AML-193 (cell line): ENCODE results near the gene GBF1.

ENCODE experiments used
- DNase-seq, 2 experiments: peaks; one replicate each; lab custom pipeline; 2025; lab: John Stamatoyannopoulos, UW

Gene GBF1

DNA sequence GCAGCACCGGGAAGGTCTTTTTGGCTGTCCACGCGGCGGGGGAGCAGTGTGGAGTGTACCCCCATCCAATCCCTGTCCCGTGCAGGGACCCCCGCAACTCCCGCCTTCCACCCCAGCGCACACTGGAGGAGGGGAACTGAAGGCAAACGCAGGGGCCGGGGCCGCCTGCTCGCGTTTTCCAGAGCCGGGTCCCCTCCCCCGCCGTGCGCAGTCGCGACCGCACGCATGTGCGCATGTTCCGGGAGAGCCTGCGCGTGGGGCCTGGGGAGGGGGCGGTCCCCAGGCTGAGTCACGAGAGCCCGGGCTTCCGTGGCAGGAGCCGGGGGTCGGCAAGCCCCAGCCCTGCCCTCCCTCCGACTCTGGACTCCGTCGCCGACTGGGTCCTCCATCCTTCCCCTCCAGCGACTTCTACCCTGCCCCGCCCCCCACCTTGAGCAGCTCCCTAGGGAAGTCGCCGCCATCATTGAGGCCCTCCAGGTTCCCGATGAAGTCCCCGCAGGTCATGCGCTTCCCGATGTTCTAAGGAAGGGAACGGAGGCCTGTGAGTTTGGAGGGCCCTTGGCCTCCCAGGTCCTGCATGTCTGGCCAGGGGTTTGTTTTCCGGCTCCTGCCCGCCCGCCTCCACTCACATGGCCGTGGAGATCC lies 165.2 kb downstream of the GBF1 start:
- DNase-seq = no peak

- DNase-seq = no peak
These were observed 166.3 kb downstream of the GBF1 start for GRCh38 chr10:102411341-102412255.

GRCh38 chr10:102412293-102412692 lies 167.0 kb downstream of the GBF1 start:
- no peak for DNase-seq

GRCh38 chr10:102413053-102413705 lies 167.8 kb downstream of the GBF1 start:
- no peak for DNase-seq

DNA sequence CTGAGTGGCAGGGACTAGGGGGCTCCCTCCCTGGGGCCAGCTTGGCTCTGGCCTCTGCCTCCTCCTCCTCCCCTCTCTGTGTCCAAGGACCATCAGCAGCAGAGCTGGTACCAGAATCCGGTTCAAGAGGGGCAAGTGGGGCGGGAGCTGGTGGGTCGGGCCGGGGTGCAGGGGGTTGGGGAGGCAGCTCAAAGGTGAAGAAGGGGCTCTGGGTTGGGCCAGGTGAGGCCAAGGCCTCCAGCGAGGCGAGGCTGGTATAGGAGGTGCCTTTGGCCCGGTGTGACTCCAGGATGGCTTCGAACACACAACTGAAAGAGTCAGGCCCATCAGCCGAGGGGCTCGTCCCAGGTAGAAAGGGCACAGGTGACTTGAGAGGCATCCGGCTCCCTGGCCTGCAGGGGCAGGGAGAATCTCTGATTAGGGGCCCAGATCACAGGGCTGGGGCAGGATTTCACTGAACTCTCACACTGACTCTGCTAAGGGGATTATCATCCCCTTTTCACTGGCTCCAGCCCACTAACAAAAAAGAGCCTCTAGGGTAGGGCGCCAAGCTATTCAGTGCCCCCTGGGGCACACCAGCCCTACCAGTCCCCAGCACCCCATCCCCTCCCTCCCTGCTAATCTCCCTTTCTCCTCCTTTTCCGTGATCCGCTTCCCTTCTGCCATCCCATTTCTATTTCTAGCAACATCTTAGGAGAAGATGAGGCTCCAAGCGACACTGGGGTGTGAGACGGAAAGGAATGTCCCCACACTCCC lies 168.7 kb downstream of the GBF1 start:
- DNase-seq = no peak

DNA sequence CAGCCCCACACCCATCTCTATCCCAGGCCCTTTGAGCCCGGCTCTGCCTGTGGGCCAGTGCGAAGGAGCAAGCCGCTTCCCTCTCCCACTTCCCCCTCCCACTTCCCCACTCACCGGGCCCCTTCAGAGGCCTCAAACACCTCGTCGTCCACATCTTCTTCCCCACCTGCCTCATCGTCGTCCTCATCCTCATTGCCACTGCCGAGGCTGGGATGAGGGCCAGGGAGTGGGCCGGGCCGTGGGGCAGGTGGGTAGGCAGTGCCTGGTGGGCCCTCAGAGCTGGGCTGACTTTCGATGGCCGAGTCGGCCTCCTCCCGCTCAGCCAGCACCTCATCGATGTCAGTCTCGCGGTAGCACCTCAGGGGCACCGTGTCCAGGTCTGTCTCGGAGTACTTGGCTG lies 169.4 kb downstream of the GBF1 start:
- DNase-seq = no peak

- DNase-seq = no peak
These were observed 171.0 kb downstream of the GBF1 start for GRCh38 chr10:102416283-102416682.

GRCh38 chr10:102416695-102417094 lies 171.4 kb downstream of the GBF1 start:
- no peak for DNase-seq

GRCh38 chr10:102418622-102419268 lies 173.4 kb downstream of the GBF1 start, which contains the start of gene PSD:
Gene PSD, minus strand, starts transcription at chr10:102418785. Its CDS starts 1,747 bp downstream, at chr10:102417038.
- no peak for DNase-seq

- DNase-seq = peak in 1 of 2 experiments; percentile 4
These were observed 174.2 kb downstream of the GBF1 start for GRCh38 chr10:102419269-102420180.

- no peak for DNase-seq
These were observed 174.9 kb downstream of the GBF1 start for GRCh38 chr10:102420181-102420713.

DNA sequence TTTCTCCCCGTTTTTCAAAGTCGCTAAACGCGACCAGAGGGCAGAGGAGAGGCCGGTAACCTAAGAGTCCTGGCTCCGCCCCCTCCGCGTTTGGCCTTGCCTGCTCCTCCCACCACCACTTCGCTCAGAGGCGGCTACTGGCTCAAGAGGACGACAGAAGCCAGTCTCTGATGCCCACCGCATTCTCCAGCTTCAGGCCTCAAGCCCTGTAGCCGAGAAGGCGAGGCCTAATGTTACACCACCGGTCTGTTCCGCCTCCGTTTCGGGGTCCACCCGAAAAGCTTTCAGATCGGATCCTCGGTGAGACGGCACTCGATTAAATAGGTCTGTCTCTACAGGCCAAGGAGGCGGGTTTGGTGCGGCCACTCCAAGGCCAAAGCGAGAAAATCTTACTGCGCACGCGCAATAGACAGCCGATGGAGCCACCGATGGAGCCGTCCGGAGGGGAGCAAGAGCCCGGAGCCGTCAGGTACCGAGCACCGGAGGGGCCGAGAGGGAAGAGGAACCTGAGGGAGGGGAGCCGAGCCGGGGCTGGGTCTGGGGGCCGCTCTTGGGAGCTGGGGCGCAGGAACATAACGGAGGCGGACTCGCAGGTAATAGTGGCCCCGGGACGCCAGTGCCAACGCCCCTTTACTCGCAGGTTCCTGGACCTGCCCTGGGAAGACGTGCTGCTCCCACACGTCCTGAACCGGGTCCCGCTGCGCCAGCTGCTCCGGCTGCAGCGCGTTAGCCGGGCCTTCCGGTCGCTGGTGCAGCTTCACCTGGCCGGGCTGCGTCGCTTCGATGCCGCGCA lies 175.6 kb downstream of the GBF1 start, which contains the start of gene FBXL15:
TSS of gene FBXL15 (plus strand) at position 123 of the 793 bp plus-strand sequence. CDS start at position 417, 294 bp downstream.
- DNase-seq = peak; percentile 86 to 90

DNA sequence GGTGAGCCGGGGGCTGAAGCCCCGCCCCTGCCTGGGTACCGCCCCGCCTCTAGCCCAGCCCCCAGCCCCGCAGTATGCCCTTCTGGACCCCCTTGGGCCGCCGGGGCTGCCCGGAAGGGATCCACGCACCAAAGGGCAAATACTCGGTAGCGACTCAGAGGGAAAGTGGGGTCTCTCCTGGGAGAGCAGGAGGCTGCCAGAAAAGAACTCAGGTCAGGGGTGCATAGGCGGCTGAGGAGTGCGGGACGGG lies 176.1 kb downstream of the GBF1 start:
- DNase-seq = no peak

GRCh38 chr10:102421757-102422512 lies 176.6 kb downstream of the GBF1 start:
- DNase-seq = no peak

- no peak for DNase-seq
These were observed 177.3 kb downstream of the GBF1 start for GRCh38 chr10:102422545-102423129.

DNA sequence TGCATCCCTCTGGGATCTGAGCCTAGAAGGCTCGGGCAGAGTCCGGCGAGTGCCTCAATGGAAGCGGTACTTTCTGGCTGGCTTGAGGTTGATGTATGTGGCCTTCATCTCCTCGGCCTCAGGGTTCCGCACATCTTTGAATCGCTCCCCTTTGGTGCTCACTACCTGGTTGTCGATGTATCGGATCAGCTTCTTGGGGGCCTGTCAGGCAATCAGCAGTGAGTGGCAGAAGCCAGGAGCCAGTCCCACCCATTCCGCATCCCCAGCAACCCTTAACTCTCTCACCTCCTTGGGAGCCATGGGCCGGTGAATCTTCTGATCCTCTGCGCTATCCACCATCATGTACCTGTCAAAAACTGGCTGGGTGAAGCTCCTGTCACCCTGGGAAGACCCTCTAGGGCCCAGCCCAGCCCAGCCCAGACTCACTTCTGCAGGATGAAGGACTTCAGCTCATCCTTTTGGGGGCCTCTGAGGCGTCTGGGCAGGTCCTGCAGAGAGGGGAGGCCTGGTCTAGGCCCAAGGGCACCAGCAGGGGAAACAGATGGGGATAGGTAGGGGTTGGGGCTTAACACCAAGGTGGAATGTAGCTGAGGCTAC lies 178.1 kb downstream of the GBF1 start:
- no peak for DNase-seq

DNA sequence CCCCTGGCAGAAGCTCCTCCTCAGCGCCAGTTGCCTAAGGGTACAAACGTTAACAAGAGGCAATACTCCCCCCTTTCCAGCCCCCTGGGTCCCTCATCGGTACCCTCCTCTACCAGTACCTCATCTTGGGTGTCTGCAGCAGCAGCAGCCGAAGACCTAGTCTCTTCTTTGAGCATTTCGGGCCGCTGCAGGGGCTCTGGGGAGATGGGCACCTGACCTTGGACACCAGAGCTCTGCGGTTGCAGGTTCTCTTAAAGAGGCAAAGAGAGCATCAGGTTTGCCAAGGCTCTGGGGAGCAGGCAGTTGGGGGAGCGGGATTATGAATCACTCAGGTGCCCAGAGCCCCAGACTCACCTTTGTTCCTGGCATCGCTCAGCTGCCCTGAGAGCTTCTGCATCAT lies 178.8 kb downstream of the GBF1 start:
- DNase-seq = no peak

DNA sequence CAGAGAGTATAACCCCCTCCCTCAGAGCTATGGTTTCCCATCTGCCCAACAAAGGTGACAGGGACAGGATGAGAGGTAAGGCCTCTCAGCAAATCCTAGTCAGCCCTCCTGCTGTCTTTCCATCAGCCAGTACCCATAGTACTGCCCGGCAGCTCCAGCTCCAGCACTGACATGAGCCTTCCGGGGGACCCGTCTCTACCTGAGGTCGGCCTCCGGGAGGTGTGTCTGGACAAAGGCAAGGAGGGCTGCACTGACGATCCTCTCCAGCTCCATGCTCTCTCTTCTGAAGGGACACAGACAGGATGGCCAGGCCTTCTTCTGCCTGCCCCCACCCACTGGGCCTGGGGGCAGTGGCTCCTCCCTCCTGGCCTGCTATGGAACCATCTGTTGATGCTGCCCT lies 179.6 kb downstream of the GBF1 start:
- DNase-seq = no peak
